ENCODE data around the gene ATAD3A. TPM values are rescaled to one million over a fixed set of nuclear protein-coding genes. Genes with fewer than 3 reads are reported as not detected.
"Not testable (repeated sequence)": the region's sequence is repeated elsewhere in the genome, so short reads cannot be mapped to it uniquely, and the experiment has no call there.

ATAD3A gene
- total and polyA plus RNA-seq, 9 donors: 2.8 to 23.9 (median 16.9) TPM

GRCh38 chr1:1507305-1507704 lies 4.7 kb upstream of the ATAD3A start:
- Histone ChIP-seq H3K36me3 (no peaks in the 10 kb centered on the region), H3K4me1 (ENCODE audit: insufficient read depth) (peaks cover 2% of the 10 kb centered on the region), H3K4me3 (no peak overlapping the region), H3K9me3 (no peaks in the 10 kb centered on the region), H3K27me3 (no peaks in the 10 kb centered on the region), H3K27ac (no peak overlapping the region)
- intact Hi-C loops (cut with DNase I): loop anchor here in 2 of 4 donors (10.0 kb wide), 2 partner anchors 133 to 193 kb away; partner anchors contain the start of gene AURKAIP1 (in 1 of the 2)
- no peak for DNase-seq
- TF ChIP-seq EP300 (IDR thresholded peaks at IDR 0.05) (no peak), POLR2A (IDR thresholded peaks at IDR 0.05) (no peak), CTCF (IDR thresholded peaks at IDR 0.05) (no peak)
- 92 to 96% (median 94%) methylated on average over 4 of the region's 4 CpGs for WGBS, 3 donors

- H3K36me3 ChIP-seq; DNase-seq; H3K9me3 ChIP-seq; H3K4me3 ChIP-seq; H3K27ac ChIP-seq; H3K4me1 ChIP-seq (ENCODE audit: insufficient read depth); H3K27me3 ChIP-seq: not testable (repeated sequence)
- whole genome bisulfite sequencing, 3 donors: 77 to 82% (median 80%) methylated on average over 17 to 31 of the region's 34 CpGs
- intact Hi-C loops (cut with DNase I): loop anchor here in 2 of 4 donors (10.0 kb wide), 2 partner anchors 134 to 194 kb away; partner anchors contain the start of gene AURKAIP1 (in 1 of the 2)
Measured at GRCh38 chr1:1508775-1509464, 3.0 kb upstream of the ATAD3A start.

GRCh38 chr1:1509465-1509850 lies 2.5 kb upstream of the ATAD3A start:
- H3K4me3 ChIP-seq; DNase-seq; H3K27me3 ChIP-seq; H3K4me1 ChIP-seq (ENCODE audit: insufficient read depth); H3K36me3 ChIP-seq; H3K9me3 ChIP-seq; H3K27ac ChIP-seq: not testable (repeated sequence)
- 83 to 92% (median 83%) methylated on average over 7 to 16 of the region's 21 CpGs for WGBS, 3 donors
- intact Hi-C loops (cut with DNase I): loop anchor here in 2 of 4 donors (10.0 kb wide), 2 partner anchors 135 to 195 kb away; partner anchors contain the start of gene AURKAIP1 (in 1 of the 2)

- H3K36me3 ChIP-seq: no peaks in the 10 kb centered on the region
- H3K4me1 ChIP-seq (ENCODE audit: insufficient read depth): peaks cover 2% of the 10 kb centered on the region
- intact Hi-C loops (cut with DNase I): no loop called here
- H3K27me3 ChIP-seq: no peaks in the 10 kb centered on the region
- peak overlapping the region; percentile 60 for H3K4me3 ChIP-seq
- no peak for TF ChIP-seq POLR2A (IDR thresholded peaks at IDR 0.05)
- peak overlapping the region; percentile 77 to 83 for H3K27ac ChIP-seq
- 13 to 22% (median 16%) methylated on average over 17 of the region's 17 CpGs for WGBS, 3 donors
- H3K9me3 ChIP-seq: no peaks in the 10 kb centered on the region
- peak in 1 of 5 donors; percentile 23 for DNase-seq
Measured at GRCh38 chr1:1510912-1511532, 940 bp upstream of the ATAD3A start.

- Histone ChIP-seq H3K27ac (peak overlapping the region in 1 of 2 donors; percentile 83), H3K4me3 (peak overlapping the region; percentile 60)
- intact Hi-C loops (cut with DNase I); H3K9me3 ChIP-seq; H3K27me3 ChIP-seq; H3K4me1 ChIP-seq (ENCODE audit: insufficient read depth); H3K36me3 ChIP-seq: not testable (repeated sequence)
- 0 to 1% methylated on average over 22 to 45 of the region's 52 CpGs; no CpG with 5 or more reads in 1 of the 3 donors for WGBS, 3 donors
- DNase-seq: peak in 1 of 5 donors; percentile 56
Measured at GRCh38 chr1:1512425-1512824, 463 bp downstream of the ATAD3A start.

- H3K4me3 ChIP-seq; H3K27ac ChIP-seq; H3K9me3 ChIP-seq; H3K27me3 ChIP-seq; intact Hi-C loops (cut with DNase I); H3K4me1 ChIP-seq (ENCODE audit: insufficient read depth); H3K36me3 ChIP-seq: not testable (repeated sequence)
- peak in 1 of 5 donors; percentile 20 for DNase-seq
- 71 to 82% (median 76%) methylated on average over 13 to 17 of the region's 18 CpGs for WGBS, 3 donors
Measured at GRCh38 chr1:1513675-1514074, 1.7 kb downstream of the ATAD3A start.

GRCh38 chr1:1514376-1514775 lies 2.4 kb downstream of the ATAD3A start:
- intact Hi-C loops (cut with DNase I): not testable (repeated sequence)

GRCh38 chr1:1516923-1517322 lies 5.0 kb downstream of the ATAD3A start:
- H3K27ac ChIP-seq; intact Hi-C loops (cut with DNase I): not testable (repeated sequence)
- 89 to 93% (median 93%) methylated on average over 10 to 14 of the region's 14 CpGs for WGBS, 3 donors

More at GRCh38 chr1:1514376-1514775, 2.4 kb downstream of the ATAD3A start:
- not testable (repeated sequence) for H3K27me3 ChIP-seq; H3K27ac ChIP-seq; H3K4me3 ChIP-seq; H3K36me3 ChIP-seq; H3K9me3 ChIP-seq; H3K4me1 ChIP-seq (ENCODE audit: insufficient read depth)
- 75 to 83% (median 80%) methylated on average over 14 to 16 of the region's 16 CpGs for WGBS, 3 donors
- DNase-seq: peak in 1 of 5 donors; percentile 20

More at GRCh38 chr1:1516923-1517322, 5.0 kb downstream of the ATAD3A start:
- H3K27me3 ChIP-seq; DNase-seq; H3K4me1 ChIP-seq (ENCODE audit: insufficient read depth); H3K4me3 ChIP-seq; H3K9me3 ChIP-seq; H3K36me3 ChIP-seq: not testable (repeated sequence)

All from ovary (tissue), 9 donors.